Renal pelvis (tissue), 3 donors: ENCODE results near the gene STATH. TPM values are rescaled to one million over a fixed set of nuclear protein-coding genes. Genes with fewer than 3 reads are reported as not detected.

Source experiments
- polyA plus RNA-seq, 3 donors: library from polyadenylated mRNA; unstranded; fragments of 120-200 nt; gene quantifications; one replicate each; pipeline ENCODE4 v1.2.1, GENCODE V29; 2013; ENCODE audit not compliant: insufficient read length in 3 of 3

STATH gene
- polyA plus RNA-seq, 3 donors = 0.44 to 0.50 TPM; not detected in 1

Other genes with a start within 250 kb of the STATH start
- gene SULT1B1, start 235.3 kb upstream of the STATH start, polyA plus RNA-seq = under 1 TPM; 0.64 to 0.89 (median 0.78) TPM
- 100 to 1,000 TPM; 409 to 455 (median 413) TPM for gene SULT1E1, start 135.8 kb upstream of the STATH start, polyA plus RNA-seq
- gene CSN1S1, start 64.9 kb upstream of the STATH start, polyA plus RNA-seq = not detected
- gene CSN2, start 30.2 kb upstream of the STATH start, polyA plus RNA-seq = not detected
- not detected for gene HTN3, start 32.5 kb downstream of the STATH start, polyA plus RNA-seq
- under 1 TPM; 0.03 to 0.10 (median 0.04) TPM for gene HTN1, start 54.5 kb downstream of the STATH start, polyA plus RNA-seq
- under 1 TPM in 2 of 3 donors, not detected in 1; 0.04 to 0.10 TPM for gene PRR27, start 158.3 kb downstream of the STATH start, polyA plus RNA-seq
- gene ODAM, start 199.8 kb downstream of the STATH start, polyA plus RNA-seq = 1 to 10 TPM; 1.3 to 2.1 (median 1.7) TPM
- under 1 TPM; 0.31 to 0.68 (median 0.56) TPM for gene FDCSP, start 230.2 kb downstream of the STATH start, polyA plus RNA-seq
- gene CSN3, start 246.6 kb downstream of the STATH start, polyA plus RNA-seq = not detected